H1 (cell line): ENCODE results near the gene BAG1. TPM values are rescaled to one million over a fixed set of nuclear protein-coding genes. Genes with fewer than 3 reads are reported as not detected.

Experiments
- CTCF ChIA-PET: fragments of 300-600 bp; sonication (Branson Sonifier 250); formaldehyde crosslinking; loops from one replicate; lab custom pipeline; 2021; ENCODE audit not compliant: partially characterized antibody; lab: Charles Lee
- POLR2A ChIA-PET: fragments of 300-600 bp; sonication (Branson Sonifier 250); formaldehyde crosslinking; loops from one replicate; lab custom pipeline; 2021; ENCODE audit warnings: inconsistent platforms; ENCODE audit not compliant: partially characterized antibody; lab: Charles Lee
- DNase-seq, 2 experiments: peaks; one replicate each; pipeline versions ENCODE4 v3.0.0 to v3.0.0-alpha.2; 2010 to 2022; ENCODE audit warnings: low spot score in 2 of 2, low read depth in 1 of 2, mixed read lengths in 1 of 2
- FAIRE-seq: peaks from 2 replicates; lab custom pipeline; 2011; peaks lifted over from hg19 to GRCh38; lab: Jason Lieb, UNC
- H2AFZ ChIP-seq: 2 replicates; pipeline ENCODE4 v1.8.1; 2012; ENCODE audit warnings: low read length, inconsistent platforms
- H2AK5ac ChIP-seq: 2 replicates; pipeline ENCODE4 v1.6.1; 2013; ENCODE audit warnings: low read depth, low read length
- H2BK120ac ChIP-seq: replicated peaks from 2 replicates; pipeline ENCODE3; 2013; ENCODE audit warnings: low read depth, low read length, inconsistent platforms
- H2BK12ac ChIP-seq: 2 replicates; pipeline ENCODE4 v1.6.1; 2013; ENCODE audit warnings: low read depth, low read length
- H2BK15ac ChIP-seq: 2 replicates; pipeline ENCODE4 v1.6.1; 2013; ENCODE audit warnings: low read length
- H2BK20ac ChIP-seq: 2 replicates; pipeline ENCODE4 v1.6.1; 2013; ENCODE audit warnings: low read length
- H2BK5ac ChIP-seq: 2 replicates; pipeline ENCODE4 v1.6.1; 2013; ENCODE audit warnings: low read depth, low read length
- H3K14ac ChIP-seq: 2 replicates; pipeline ENCODE4 v1.6.1; 2013; ENCODE audit warnings: inconsistent platforms; ENCODE audit not compliant: insufficient read length
- H3K18ac ChIP-seq: 2 replicates; pipeline ENCODE4 v1.6.1; 2013; ENCODE audit warnings: low read length; ENCODE audit errors: extremely low read depth
- H3K23ac ChIP-seq: 2 replicates; pipeline ENCODE4 v1.6.1; 2013; ENCODE audit warnings: inconsistent platforms; ENCODE audit not compliant: insufficient read length
- H3K23me2 ChIP-seq: 2 replicates; pipeline ENCODE4 v1.6.1; 2013; ENCODE audit warnings: low read depth, low read length
- H3K27ac ChIP-seq: 2 replicates; pipeline ENCODE4 v1.6.1; 2011; ENCODE audit warnings: low read depth, low read length, inconsistent platforms
- H3K27me3 ChIP-seq, 4 experiments: replicated peaks in 1 of 4; 1 replicate in 1 of 4; 2 replicates in 3 of 4; pipeline versions ENCODE4 v1.6.1 to v1.8.1; 2011 to 2013; ENCODE audit warnings: low read length in 3 of 4, mild to moderate bottlenecking in 3 of 4, inconsistent platforms in 2 of 4, mixed read lengths in 2 of 4, moderate library complexity in 1 of 4; ENCODE audit not compliant: control insufficient read depth in 3 of 4, insufficient read depth in 3 of 4; ENCODE audit errors: extremely low read depth in 1 of 4
- H3K36me3 ChIP-seq, 4 experiments: 2 replicates each; pipeline versions ENCODE4 v1.6.1 to v1.8.1; 2011 to 2013; ENCODE audit warnings: mild to moderate bottlenecking in 4 of 4, low read length in 3 of 4, moderate library complexity in 2 of 4, control low read depth in 1 of 4, inconsistent platforms in 1 of 4; ENCODE audit not compliant: insufficient read depth in 4 of 4, control insufficient read depth in 2 of 4
- H3K4ac ChIP-seq: replicated peaks from 2 replicates; pipeline ENCODE3; 2013; ENCODE audit warnings: low read length, low read depth, mixed read lengths, inconsistent platforms; ENCODE audit not compliant: insufficient read length
- H3K4me1 ChIP-seq, 4 experiments: replicated peaks in 1 of 4; 1 replicate in 1 of 4; 2 replicates in 3 of 4; pipeline versions ENCODE4 v1.6.1 to v1.8.1; 2011 to 2013; ENCODE audit warnings: low read length in 3 of 4, inconsistent platforms in 2 of 4, mixed read lengths in 1 of 4; ENCODE audit not compliant: insufficient read depth in 4 of 4, control insufficient read depth in 3 of 4
- H3K4me2 ChIP-seq, 2 experiments: 2 replicates each; pipeline versions ENCODE4 v1.6.1 to v1.8.1; 2011 to 2013; ENCODE audit warnings: low read depth in 2 of 2, low read length in 2 of 2, control low read depth in 1 of 2, inconsistent platforms in 1 of 2, mild to moderate bottlenecking in 1 of 2; ENCODE audit not compliant: insufficient read depth in 1 of 2
- H3K4me3 ChIP-seq, 4 experiments: fragments of 200-600, 300-600 bp in 1 of 4; sonication (generic), shearing (Covaris generic), sonication (Bioruptor Twin) in 1 of 4; 2 replicates each; pipeline versions ENCODE4 v1.5.1 to v1.8.1; 2011 to 2016; ENCODE audit warnings: low read length in 4 of 4, low read depth in 3 of 4, control low read depth in 2 of 4, inconsistent platforms in 2 of 4, mild to moderate bottlenecking in 2 of 4, mixed read lengths in 1 of 4, moderate library complexity in 1 of 4; ENCODE audit not compliant: insufficient read depth in 2 of 4; ENCODE audit errors: extremely low read depth in 1 of 4
- H3K56ac ChIP-seq: replicated peaks from 2 replicates; pipeline ENCODE3; 2013; ENCODE audit warnings: low read depth, mild to moderate bottlenecking, mixed read lengths, low read length, inconsistent platforms; ENCODE audit not compliant: insufficient read length
- H3K79me1 ChIP-seq: 2 replicates; pipeline ENCODE4 v1.6.1; 2013; ENCODE audit warnings: low read depth, low read length, control low read depth
- H3K79me2 ChIP-seq, 2 experiments: 2 replicates each; pipeline versions ENCODE4 v1.6.1 to v1.8.1; 2012 to 2013; ENCODE audit warnings: low read length in 2 of 2, mild to moderate bottlenecking in 2 of 2, inconsistent platforms in 1 of 2; ENCODE audit not compliant: insufficient read depth in 2 of 2, control insufficient read depth in 1 of 2
- H3K9ac ChIP-seq, 4 experiments: replicated peaks in 1 of 4; 1 replicate in 1 of 4; 2 replicates in 3 of 4; pipeline versions ENCODE4 v1.6.1 to v1.8.1; 2011 to 2013; ENCODE audit warnings: low read depth in 3 of 4, low read length in 3 of 4, control low read depth in 2 of 4, mild to moderate bottlenecking in 2 of 4, moderate library complexity in 2 of 4, inconsistent platforms in 1 of 4; ENCODE audit errors: extremely low read depth in 1 of 4
- H3K9me3 ChIP-seq, 2 experiments: 2 replicates each; pipeline versions ENCODE4 v1.6.1 to v1.8.1; 2012 to 2013; ENCODE audit warnings: mild to moderate bottlenecking in 2 of 2, moderate library complexity in 2 of 2, control low read depth in 1 of 2, inconsistent platforms in 1 of 2, low read depth in 1 of 2, low read length in 1 of 2, mixed read lengths in 1 of 2; ENCODE audit not compliant: insufficient read depth in 2 of 2
- H4K20me1 ChIP-seq, 2 experiments: replicated peaks in 1 of 2; 2 replicates each; pipeline versions ENCODE3 to v1.8.1; 2011 to 2013; ENCODE audit warnings: inconsistent platforms in 2 of 2, low read length in 2 of 2, mild to moderate bottlenecking in 1 of 2; ENCODE audit not compliant: insufficient read depth in 2 of 2, control insufficient read depth in 1 of 2
- H4K5ac ChIP-seq: 2 replicates; pipeline ENCODE4 v1.6.1; 2013; ENCODE audit warnings: low read length, low read depth, mixed read lengths, inconsistent platforms; ENCODE audit not compliant: insufficient read length
- H4K8ac ChIP-seq: 2 replicates; pipeline ENCODE4 v1.8.0; 2013; ENCODE audit warnings: mild to moderate bottlenecking, moderate library complexity, low read length, inconsistent platforms; ENCODE audit not compliant: insufficient read depth; ENCODE audit errors: extremely low read depth
- H4K91ac ChIP-seq: replicated peaks from 2 replicates; pipeline ENCODE3; 2013; ENCODE audit warnings: low read length, mixed read lengths, inconsistent platforms; ENCODE audit not compliant: insufficient read length
- CHD2 ChIP-seq: IDR thresholded peaks from 2 replicates; pipeline ENCODE4 v1.6.1; 2012; ENCODE audit warnings: low read length, improper control_type of control experiment
- PHF8 ChIP-seq: fragments of 200-600 bp; sonication (generic); conservative IDR thresholded peaks from 2 replicates; pipeline ENCODE4 v1.7.1; 2012; ENCODE audit warnings: low read depth, mild to moderate bottlenecking, inconsistent platforms, low read length, moderate library complexity
- POLR2AphosphoS5 ChIP-seq: IDR thresholded peaks from 2 replicates; pipeline ENCODE4 v1.6.1; 2011; ENCODE audit warnings: low read depth, low read length
- POU5F1 ChIP-seq: IDR thresholded peaks from 2 replicates; pipeline ENCODE4 v1.6.1; 2011; ENCODE audit warnings: low read depth, mild to moderate bottlenecking, low read length, moderate library complexity
- RBBP5 ChIP-seq: IDR thresholded peaks from 2 replicates; pipeline ENCODE4 v1.7.1; 2012; ENCODE audit warnings: low read depth, mild to moderate bottlenecking, inconsistent platforms, low read length, moderate library complexity, borderline replicate concordance
- SAP30 ChIP-seq: fragments of 300-600 bp; sonication (generic); IDR thresholded peaks from 2 replicates; pipeline ENCODE4 v1.7.1; 2012; ENCODE audit warnings: low read length, moderate library complexity, mild to moderate bottlenecking, inconsistent platforms; ENCODE audit not compliant: insufficient read depth, insufficient replicate concordance
- WGBS, 2 experiments: shearing (Covaris generic) in 1 of 2; methylation state at CpG; one replicate each; pipeline versions ENCODE4 v1.1.6 to v1.1.7; 2013 to 2015; ENCODE audit warnings: low lambda C conversion rate in 2 of 2, mixed read lengths in 2 of 2, inconsistent platforms in 1 of 2, low coverage in 1 of 2, missing lambda C conversion rate in 1 of 2; ENCODE audit not compliant: insufficient replicate concordance in 2 of 2, insufficient coverage in 1 of 2, insufficient read length in 1 of 2; ENCODE audit errors: extremely low coverage in 1 of 2, missing lambda C conversion rate in 1 of 2; 5-methylcytosine and 5-hydroxymethylcytosine counted together
- polyA plus RNA-seq, 7 experiments: library from polyadenylated mRNA; depleted of rRNA in 3 of 7; stranded (reverse) in 5 of 7; unstranded in 2 of 7; fragments of >200 nt in 5 of 7; fragments of 200-250 nt in 2 of 7; gene quantifications; 1 replicate in 5 of 7; 2 replicates in 1 of 7; 4 replicates in 1 of 7; pipeline versions ENCODE4 v1.2.1 to v1.2.3, GENCODE V29; 2011 to 2013; ENCODE audit warnings: missing spikeins in 2 of 7, mixed read lengths in 2 of 7
- total RNA-seq: library from RNA; stranded (reverse); fragmentation: NEBNext Ultra II Directional; extraction: Animal tissue kit (Norgen Biotek cat#: 25700); gene quantifications from 2 replicates; pipeline ENCODE4 v1.2.1, GENCODE V29; 2021
- TF ChIP-seq, protein P1 (sequence below): IDR thresholded peaks from 2 replicates; pipeline ENCODE4 v1.6.1; 2012; ENCODE audit warnings: inconsistent platforms
- TF ChIP-seq, protein P2 (sequence below): IDR thresholded peaks from 2 replicates; pipeline ENCODE4 v1.6.1; 2011; ENCODE audit warnings: low read length, improper control_type of control experiment

Gene BAG1
- total and polyA plus RNA-seq, 2 of the 8 experiments (the other 6 are each of a cell fraction or from before 2014, with no cell fraction given), result 14.7 to 59.8 TPM

DNA sequence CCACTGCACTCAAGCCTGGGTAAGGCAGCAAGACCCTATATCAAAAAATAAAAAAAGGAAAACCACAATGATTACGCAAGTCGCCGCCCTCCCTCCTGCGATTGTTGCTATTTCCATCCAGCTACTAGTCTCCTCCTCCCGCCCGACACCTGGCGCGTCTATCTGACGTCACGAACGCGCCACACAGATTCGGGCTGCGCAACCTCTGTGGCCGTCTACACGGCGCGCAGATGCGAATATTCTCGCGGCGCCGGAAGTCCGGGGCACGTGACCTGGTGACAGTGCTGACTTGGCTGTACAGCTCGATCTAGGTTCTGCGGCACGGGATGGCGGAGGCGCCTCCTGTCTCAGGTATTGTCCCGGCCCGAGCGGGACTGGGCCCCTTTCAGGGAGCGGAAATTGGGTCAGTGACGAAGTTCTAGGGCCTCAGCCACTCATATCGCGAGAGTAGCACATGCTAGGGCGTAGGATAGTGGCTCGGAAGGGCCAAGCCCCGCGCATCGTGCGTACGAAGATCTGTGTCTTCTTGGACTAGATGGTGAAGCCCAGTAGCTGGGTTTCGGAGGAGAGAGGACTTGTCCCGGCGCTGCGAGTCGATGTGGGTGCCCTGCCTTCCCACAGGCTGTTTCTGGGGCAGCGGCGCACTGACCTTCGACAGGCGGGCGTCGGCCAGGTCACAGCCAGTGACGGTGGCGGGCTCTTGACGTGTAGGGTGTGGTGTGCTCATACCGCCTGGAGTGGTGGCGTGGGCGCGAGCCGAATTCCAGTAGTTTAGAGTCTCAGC is 25.9 kb upstream of the BAG1 start, which contains the start of gene NFX1:
Gene NFX1, plus strand, starts transcription at position 270 of the 784 bp plus-strand sequence. Its CDS starts 57 bp downstream, at position 327.
- H4K91ac ChIP-seq, result peak within 1 kb of the TSS; percentile 95
- no peak within 1 kb of the TSS for H3K14ac ChIP-seq
- no peaks in the 10 kb centered on the region; the same call in 1 of the 2 replicates for H3K23me2 ChIP-seq
- peak within 1 kb of the TSS; percentile 99 for H4K5ac ChIP-seq
- H2AFZ ChIP-seq, result peak within 1 kb of the TSS; percentile 78; the same call in 1 of the 2 replicates
- FAIRE-seq, result peak; percentile 32
- WGBS, 2 experiments, result 1% methylated on average over 62 of the region's 63 CpGs; no CpG with 5 or more reads in 1 of the 2 experiments
- no peaks in the 10 kb centered on the region for H3K27me3 ChIP-seq
- peaks cover 0 to 40% of the 10 kb centered on the region in 2 experiments; a peak in 3 of 4 replicates for H3K79me2 ChIP-seq
- peak; percentile 85 to 96 for DNase-seq
- peak within 1 kb of the TSS; percentile 92 for H2BK120ac ChIP-seq
- no peaks in the 10 kb centered on the region for H4K20me1 ChIP-seq
- no peak within 1 kb of the TSS for H3K23ac ChIP-seq
- H3K4me3 ChIP-seq, result peak within 1 kb of the TSS; percentile 84 to 97 (median 90)
- H2AK5ac ChIP-seq, result peak within 1 kb of the TSS; percentile 3; the same call in 1 of the 2 replicates
- ChIA-PET POLR2A (interaction anchor here (0.6 to 4.3 kb wide), 25 partner anchors 9 to 740 kb away, joined by 3 to 29 read pairs (median 4); partner anchors contain the start of genes ANKRD18B, BAG1, CHMP5 and DNAJA1), CTCF (interaction anchor here (0.6 to 2.1 kb wide), 5 partner anchors 26 to 177 kb away, joined by 3 to 7 read pairs (median 3); no protein-coding TSS in a partner anchor)
- peak within 1 kb of the TSS; percentile 100 for H4K8ac ChIP-seq
- H2BK20ac ChIP-seq, result no peak within 1 kb of the TSS
- H3K4ac ChIP-seq, result peak within 1 kb of the TSS; percentile 90
- peaks cover 3% of the 10 kb centered on the region for H3K79me1 ChIP-seq
- H3K56ac ChIP-seq, result peak within 1 kb of the TSS; percentile 96
- H2BK15ac ChIP-seq, result peak within 1 kb of the TSS; percentile 98; the same call in 1 of the 2 replicates
- H3K9me3 ChIP-seq, result no peaks in the 10 kb centered on the region
- peak within 1 kb of the TSS; percentile 99 for H3K27ac ChIP-seq
- H3K9ac ChIP-seq, result peak within 1 kb of the TSS; percentile 91 to 100 (median 98)
- H3K4me1 ChIP-seq, result peaks cover 0 to 8% (median 2%) of the 10 kb centered on the region in 4 experiments; a peak in 3 of 7 replicates
- peak within 1 kb of the TSS; percentile 99 for H2BK5ac ChIP-seq
- H3K36me3 ChIP-seq, result peaks cover 0 to 14% (median 7%) of the 10 kb centered on the region in 4 experiments; a peak in 4 of 8 replicates
- peak within 1 kb of the TSS; percentile 91; the same call in 1 of the 2 replicates for H2BK12ac ChIP-seq
- H3K18ac ChIP-seq, result peak within 1 kb of the TSS; percentile 91
- peak within 1 kb of the TSS; percentile 74 to 85 for H3K4me2 ChIP-seq
- TF ChIP-seq SAP30, result peak; percentile 95
- TF ChIP-seq, protein P1, sequence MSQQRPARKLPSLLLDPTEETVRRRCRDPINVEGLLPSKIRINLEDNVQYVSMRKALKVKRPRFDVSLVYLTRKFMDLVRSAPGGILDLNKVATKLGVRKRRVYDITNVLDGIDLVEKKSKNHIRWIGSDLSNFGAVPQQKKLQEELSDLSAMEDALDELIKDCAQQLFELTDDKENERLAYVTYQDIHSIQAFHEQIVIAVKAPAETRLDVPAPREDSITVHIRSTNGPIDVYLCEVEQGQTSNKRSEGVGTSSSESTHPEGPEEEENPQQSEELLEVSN, result peak; percentile 72; the same call in 1 of the 2 replicates
- peak; percentile 98 for TF ChIP-seq POLR2AphosphoS5
- TF ChIP-seq, protein P2, sequence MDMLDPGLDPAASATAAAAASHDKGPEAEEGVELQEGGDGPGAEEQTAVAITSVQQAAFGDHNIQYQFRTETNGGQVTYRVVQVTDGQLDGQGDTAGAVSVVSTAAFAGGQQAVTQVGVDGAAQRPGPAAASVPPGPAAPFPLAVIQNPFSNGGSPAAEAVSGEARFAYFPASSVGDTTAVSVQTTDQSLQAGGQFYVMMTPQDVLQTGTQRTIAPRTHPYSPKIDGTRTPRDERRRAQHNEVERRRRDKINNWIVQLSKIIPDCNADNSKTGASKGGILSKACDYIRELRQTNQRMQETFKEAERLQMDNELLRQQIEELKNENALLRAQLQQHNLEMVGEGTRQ, result peak; percentile 98
- peak; percentile 80; the same call in 1 of the 2 replicates for TF ChIP-seq RBBP5
- TF ChIP-seq CHD2, result peak; percentile 68; the same call in 1 of the 2 replicates
- peak; percentile 87 for TF ChIP-seq PHF8
- no peak for TF ChIP-seq POU5F1
